ENCODE data around the gene SERPINB1.

Gene SERPINB1

GRCh38 chr6:2852514-2852855, 10.8 kb upstream of the SERPINB1 start:
- Histone ChIP-seq H3K4me3 (no peak overlapping the region), H3K27ac (peak overlapping the region in 1 of 2 donors; percentile 87)
- no peak for TF ChIP-seq CTCF (IDR thresholded peaks at IDR 0.05)
- DNase-seq (ENCODE audit: low spot score): no peak

- TF ChIP-seq CTCF (IDR thresholded peaks at IDR 0.05): no peak
- no peak overlapping the region for H3K4me3 ChIP-seq
- no peak for DNase-seq (ENCODE audit: low spot score)
- H3K27ac ChIP-seq: peak overlapping the region in 1 of 2 donors; percentile 87
Measured at GRCh38 chr6:2851727-2852513, 10.3 kb upstream of the SERPINB1 start.

GRCh38 chr6:2850538-2851113, 9.0 kb upstream of the SERPINB1 start:
- no peak for TF ChIP-seq CTCF (IDR thresholded peaks at IDR 0.05)
- Histone ChIP-seq H3K4me3 (no peak overlapping the region), H3K27ac (peak overlapping the region; percentile 31 to 74)
- no peak for DNase-seq (ENCODE audit: low spot score)

- no peak overlapping the region for H3K27ac ChIP-seq
- no peak for DNase-seq (ENCODE audit: low spot score)
- no peak for TF ChIP-seq CTCF (IDR thresholded peaks at IDR 0.05)
- H3K4me3 ChIP-seq: no peak overlapping the region
Measured at GRCh38 chr6:2848851-2849250, 7.2 kb upstream of the SERPINB1 start.

- no peak for DNase-seq (ENCODE audit: low spot score)
- H3K27ac ChIP-seq: peak overlapping the region in 1 of 2 donors; percentile 83
- H3K4me3 ChIP-seq: no peak overlapping the region
- TF ChIP-seq CTCF (IDR thresholded peaks at IDR 0.05): no peak
Measured at GRCh38 chr6:2845880-2846208, 4.2 kb upstream of the SERPINB1 start.

GRCh38 chr6:2844008-2844407, 2.3 kb upstream of the SERPINB1 start:
- Histone ChIP-seq H3K4me3 (no peak overlapping the region), H3K27ac (no peak overlapping the region)
- no peak for DNase-seq (ENCODE audit: low spot score)
- no peak for TF ChIP-seq CTCF (IDR thresholded peaks at IDR 0.05)

- H3K4me3 ChIP-seq: no peak overlapping the region
- DNase-seq (ENCODE audit: low spot score): no peak
- no peak overlapping the region for H3K27ac ChIP-seq
- TF ChIP-seq CTCF (IDR thresholded peaks at IDR 0.05): no peak
Measured at GRCh38 chr6:2843138-2843740, 1.6 kb upstream of the SERPINB1 start.
